Rectal smooth muscle tissue (tissue), 1 donor: Measurements from ENCODE around the gene SPOCD1.

ENCODE experiments used
- H3K27ac ChIP-seq: one replicate; pipeline ENCODE4 v1.7.0; 2013; ENCODE audit warnings: low read depth, low read length, inconsistent platforms
- H3K27me3 ChIP-seq: one replicate; pipeline ENCODE4 v1.7.0; 2013; ENCODE audit warnings: low read length; ENCODE audit not compliant: control insufficient read depth, insufficient read depth
- H3K36me3 ChIP-seq: one replicate; pipeline ENCODE4 v1.7.0; 2013; ENCODE audit warnings: low read length; ENCODE audit not compliant: control insufficient read depth, insufficient read depth
- H3K4me1 ChIP-seq: one replicate; pipeline ENCODE4 v1.7.0; 2013; ENCODE audit warnings: low read length; ENCODE audit not compliant: control insufficient read depth, insufficient read depth
- H3K4me3 ChIP-seq: one replicate; pipeline ENCODE4 v1.7.0; 2013; ENCODE audit warnings: low read length
- H3K9ac ChIP-seq: one replicate; pipeline ENCODE4 v1.7.0; 2013; ENCODE audit warnings: low read length

SPOCD1 gene

GRCh38 chr1:31759298-31760023 lies 56.4 kb downstream of the SPOCD1 start:
- peaks cover 6% of the 10 kb centered on the region for H3K4me1 ChIP-seq
- no peak overlapping the region for H3K4me3 ChIP-seq

DNA sequence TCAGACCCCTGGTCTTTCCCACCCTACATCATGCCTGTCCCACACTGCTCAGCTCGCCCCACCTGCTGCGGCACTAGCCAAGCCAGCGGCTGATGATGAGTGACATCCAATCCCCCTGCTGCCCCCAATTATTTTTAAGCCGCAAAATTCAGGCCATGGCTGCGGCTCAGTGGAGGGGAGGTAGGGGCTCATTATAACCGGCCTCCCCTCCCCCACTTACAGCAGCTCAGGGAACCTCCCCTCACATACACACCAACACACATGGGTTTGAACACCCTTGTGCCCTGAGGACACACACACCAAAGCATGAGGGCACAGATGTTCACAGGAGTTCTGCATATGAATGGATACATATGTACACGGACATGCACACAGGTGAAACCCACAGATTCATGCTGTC lies 57.0 kb downstream of the SPOCD1 start:
- Histone ChIP-seq H3K36me3 (no peaks in the 10 kb centered on the region), H3K4me3 (no peak overlapping the region), H3K4me1 (peaks cover 6% of the 10 kb centered on the region), H3K27ac (no peak overlapping the region), H3K9ac (no peak overlapping the region), H3K27me3 (peaks cover 20% of the 10 kb centered on the region)

More at GRCh38 chr1:31759298-31760023, 56.4 kb downstream of the SPOCD1 start:
- H3K9ac ChIP-seq: no peak overlapping the region
- H3K27me3 ChIP-seq: peaks cover 22% of the 10 kb centered on the region
- H3K36me3 ChIP-seq: no peaks in the 10 kb centered on the region
- H3K27ac ChIP-seq: no peak overlapping the region

GRCh38 chr1:31757989-31758388 lies 57.8 kb downstream of the SPOCD1 start:
- peaks cover 6% of the 10 kb centered on the region for H3K4me1 ChIP-seq
- H3K27ac ChIP-seq: no peak overlapping the region
- no peaks in the 10 kb centered on the region for H3K36me3 ChIP-seq
- H3K4me3 ChIP-seq: no peak overlapping the region
- no peak overlapping the region for H3K9ac ChIP-seq
- peaks cover 19% of the 10 kb centered on the region for H3K27me3 ChIP-seq

DNA sequence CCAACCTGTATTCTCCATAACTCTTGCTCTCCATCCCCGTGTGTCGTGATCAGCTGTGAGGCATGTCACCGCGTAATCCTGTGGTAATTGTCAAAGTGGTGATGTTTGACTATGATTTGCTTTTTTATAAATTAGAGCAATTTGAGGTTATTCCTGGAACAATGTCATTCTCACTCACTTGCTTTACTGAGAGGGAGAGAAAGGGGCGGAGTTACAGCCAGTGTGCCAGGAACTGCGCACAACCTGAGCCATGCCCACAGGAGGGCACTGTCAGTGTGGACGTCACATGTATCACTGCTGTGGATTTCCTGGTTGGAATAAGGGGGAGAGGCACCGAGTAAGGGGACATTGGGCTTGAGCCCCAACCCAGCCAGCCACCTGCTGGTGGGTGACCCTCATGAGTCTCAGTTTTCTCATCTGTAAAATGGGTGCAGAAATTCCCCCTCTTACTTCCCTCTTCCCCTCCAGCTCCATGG lies 58.6 kb downstream of the SPOCD1 start:
- no peak overlapping the region for H3K9ac ChIP-seq
- H3K4me3 ChIP-seq: no peak overlapping the region
- peaks cover 4% of the 10 kb centered on the region for H3K4me1 ChIP-seq
- H3K27me3 ChIP-seq: peaks cover 12% of the 10 kb centered on the region
- H3K27ac ChIP-seq: no peak overlapping the region
- no peaks in the 10 kb centered on the region for H3K36me3 ChIP-seq

GRCh38 chr1:31756578-31756977 lies 59.2 kb downstream of the SPOCD1 start:
- Histone ChIP-seq H3K9ac (no peak overlapping the region), H3K36me3 (no peaks in the 10 kb centered on the region), H3K4me3 (no peak overlapping the region), H3K27me3 (peaks cover 7% of the 10 kb centered on the region), H3K4me1 (peaks cover 3% of the 10 kb centered on the region), H3K27ac (no peak overlapping the region)

DNA sequence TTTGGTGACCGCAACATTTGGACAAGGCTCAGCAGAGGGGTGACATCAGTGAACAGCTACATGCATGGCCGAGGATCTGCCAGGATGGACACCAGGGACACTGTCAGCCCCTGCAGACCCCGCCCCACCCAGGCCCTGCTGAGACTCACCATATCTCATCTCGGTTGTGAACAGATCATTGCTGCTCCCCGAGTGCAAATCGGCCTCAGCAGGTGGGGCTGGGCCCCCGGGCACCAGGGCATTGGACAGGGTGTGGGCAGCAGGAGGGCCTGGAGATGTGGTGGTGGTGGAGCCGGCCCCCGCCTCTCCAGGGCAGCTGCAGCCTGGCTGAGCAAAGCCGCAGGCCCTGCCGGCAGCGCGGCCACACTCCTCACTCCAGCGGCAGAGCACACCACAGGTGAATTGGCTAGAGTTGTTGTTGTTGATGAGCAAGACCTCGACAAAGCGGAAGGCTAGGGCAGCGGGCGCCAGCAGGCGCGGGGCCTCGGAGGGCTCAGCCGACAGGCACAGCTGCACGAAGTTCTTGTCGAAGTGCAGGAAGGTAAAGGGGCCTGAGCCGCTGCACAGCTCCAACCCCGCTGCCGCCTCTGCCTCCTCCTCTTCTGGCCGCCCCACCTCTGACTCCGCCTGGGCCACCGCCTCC lies 59.9 kb downstream of the SPOCD1 start:
- no peak overlapping the region for H3K27ac ChIP-seq

GRCh38 chr1:31755197-31755611 lies 60.6 kb downstream of the SPOCD1 start:
- Histone ChIP-seq H3K27me3 (no peaks in the 10 kb centered on the region), H3K36me3 (no peaks in the 10 kb centered on the region), H3K4me1 (no peaks in the 10 kb centered on the region), H3K4me3 (no peak overlapping the region), H3K27ac (no peak overlapping the region), H3K9ac (no peak overlapping the region)

More for the DNA sequence above, 59.9 kb downstream of the SPOCD1 start:
- Histone ChIP-seq H3K4me3 (no peak overlapping the region), H3K27me3 (peaks cover under 1% of the 10 kb centered on the region), H3K4me1 (no peaks in the 10 kb centered on the region), H3K9ac (no peak overlapping the region), H3K36me3 (no peaks in the 10 kb centered on the region)

- H3K27me3 ChIP-seq: no peaks in the 10 kb centered on the region
- H3K36me3 ChIP-seq: no peaks in the 10 kb centered on the region
- H3K4me3 ChIP-seq: no peak overlapping the region
- H3K4me1 ChIP-seq: no peaks in the 10 kb centered on the region
- no peak overlapping the region for H3K9ac ChIP-seq
- no peak overlapping the region for H3K27ac ChIP-seq
Measured at GRCh38 chr1:31754397-31754796, 61.4 kb downstream of the SPOCD1 start.

DNA sequence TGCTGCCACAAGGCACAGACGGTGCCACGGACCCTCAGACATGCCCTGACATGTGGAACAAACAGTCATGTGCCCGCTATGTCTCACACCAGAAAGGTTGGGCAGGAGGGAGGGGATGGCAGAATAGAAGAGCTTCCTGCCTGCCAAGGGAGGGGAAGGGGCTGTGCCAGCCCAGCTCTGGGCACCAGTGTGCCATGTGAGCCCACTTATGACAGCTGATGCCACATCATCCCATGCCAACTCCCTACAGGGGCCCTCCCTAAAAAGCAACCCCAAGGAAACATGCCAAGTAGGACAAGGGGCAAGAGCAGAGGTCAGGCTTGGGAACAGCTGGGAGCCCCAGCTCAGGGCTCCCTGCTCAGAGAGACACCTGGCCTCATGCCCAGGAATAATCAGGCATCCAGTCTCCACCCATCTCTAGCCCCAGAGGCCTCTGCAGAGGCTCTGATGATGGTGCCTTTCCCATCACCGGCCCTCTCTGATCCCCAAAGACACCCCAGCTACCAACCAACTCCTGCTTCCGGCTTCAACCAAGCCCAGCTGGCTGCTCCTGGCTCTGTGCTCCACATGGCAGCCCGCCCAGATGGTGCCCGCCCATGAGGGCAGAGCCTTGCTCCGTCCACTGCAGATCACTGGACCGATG lies 62.0 kb downstream of the SPOCD1 start:
- H3K4me1 ChIP-seq: no peaks in the 10 kb centered on the region
- H3K27ac ChIP-seq: no peak overlapping the region
- H3K9ac ChIP-seq: no peak overlapping the region

GRCh38 chr1:31752952-31753475 lies 62.8 kb downstream of the SPOCD1 start:
- Histone ChIP-seq H3K27ac (no peak overlapping the region), H3K9ac (no peak overlapping the region), H3K36me3 (no peaks in the 10 kb centered on the region), H3K27me3 (no peaks in the 10 kb centered on the region), H3K4me3 (no peak overlapping the region), H3K4me1 (no peaks in the 10 kb centered on the region)

More for the DNA sequence above, 62.0 kb downstream of the SPOCD1 start:
- no peaks in the 10 kb centered on the region for H3K36me3 ChIP-seq
- no peaks in the 10 kb centered on the region for H3K27me3 ChIP-seq
- no peak overlapping the region for H3K4me3 ChIP-seq

DNA sequence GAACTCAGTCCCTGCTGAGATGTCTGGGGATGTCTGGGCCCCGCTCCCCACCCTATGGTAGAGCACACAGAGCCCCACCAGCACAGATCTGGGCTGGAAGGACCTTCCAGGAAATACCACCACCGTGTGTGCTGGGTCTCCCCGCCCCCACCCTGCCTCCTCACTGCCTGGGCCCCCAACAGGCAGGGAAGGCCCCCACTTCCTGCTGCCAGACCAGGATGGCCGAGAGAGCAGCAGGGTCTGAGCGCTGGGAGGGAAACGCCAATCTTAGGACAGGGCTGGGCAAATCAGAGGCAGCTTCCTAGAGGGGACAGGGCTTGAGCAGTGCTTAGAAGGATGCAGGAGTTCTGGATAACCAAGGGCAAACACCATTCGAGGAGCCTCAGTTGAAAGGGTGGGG lies 63.6 kb downstream of the SPOCD1 start:
- Histone ChIP-seq H3K4me1 (no peaks in the 10 kb centered on the region), H3K27ac (no peak overlapping the region), H3K27me3 (no peaks in the 10 kb centered on the region), H3K9ac (no peak overlapping the region), H3K36me3 (no peaks in the 10 kb centered on the region), H3K4me3 (no peak overlapping the region)

GRCh38 chr1:31751822-31752241 lies 64.0 kb downstream of the SPOCD1 start:
- Histone ChIP-seq H3K36me3 (no peaks in the 10 kb centered on the region), H3K27me3 (no peaks in the 10 kb centered on the region), H3K4me1 (no peaks in the 10 kb centered on the region), H3K9ac (no peak overlapping the region), H3K4me3 (no peak overlapping the region), H3K27ac (no peak overlapping the region)
